ENCODE results near the gene ST8SIA4. TPM values are rescaled to one million over a fixed set of nuclear protein-coding genes. Genes with fewer than 3 reads are reported as not detected.

The ST8SIA4 gene
- total RNA-seq, 1 experiment from 2014 or later: not detected

DNA sequence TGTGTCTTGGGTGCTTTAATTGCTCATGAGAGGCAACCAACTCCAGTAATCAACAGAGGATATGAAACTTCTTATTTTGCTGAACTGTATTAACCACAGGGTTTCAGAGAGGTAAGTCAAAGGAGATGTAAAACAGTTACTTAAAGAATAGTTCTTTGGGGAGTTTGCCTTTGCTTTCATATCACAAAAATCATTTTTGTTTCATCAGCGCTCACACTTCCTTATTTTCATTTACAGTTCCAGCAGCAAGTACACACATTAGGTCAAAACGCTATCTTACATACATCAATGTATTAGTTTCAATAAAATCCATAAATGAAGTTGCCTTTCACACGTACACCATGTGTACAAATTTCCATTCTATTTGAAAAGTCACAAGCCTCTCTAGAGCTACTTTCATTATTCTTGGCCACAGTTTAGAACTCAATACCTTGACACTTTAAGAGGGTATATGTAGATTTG, 50.1 kb downstream of the ST8SIA4 start:
- Mint-ChIP-seq H3K9me3 (no peaks in the 10 kb centered on the region), H3K36me3 (ENCODE audit: insufficient read depth in 1 of 3, low read depth in 3 of 3) (no peaks in the 10 kb centered on the region), H3K4me1 (no peaks in the 10 kb centered on the region), H3K4me3 (no peak overlapping the region), H3K27me3 (ENCODE audit: low read depth) (no peaks in the 10 kb centered on the region), H3K27ac (no peak overlapping the region)
- Histone ChIP-seq H4K8ac (replicated peaks; ENCODE audit: insufficient read length, low read depth, low read length) (no peak overlapping the region), H3K27ac (ENCODE audit: insufficient read length, low read depth, low read length) (no peak overlapping the region), H3K23me2 (ENCODE audit: insufficient read length, low read depth, low read length, poor library complexity, severe bottlenecking) (no peaks in the 10 kb centered on the region), H2BK20ac (ENCODE audit: low read depth, low read length, poor library complexity, severe bottlenecking) (no peak overlapping the region), H3K27me3 (ENCODE audit: insufficient read depth, low read length) (no peaks in the 10 kb centered on the region), H2BK15ac (ENCODE audit: low read depth, low read length) (no peak overlapping the region), H3K4me2 (ENCODE audit: insufficient read depth, insufficient read length, low read length) (no peak overlapping the region), H2BK120ac (ENCODE audit: low read depth, low read length, poor library complexity, severe bottlenecking) (no peak overlapping the region), H4K20me1 (ENCODE audit: control insufficient read depth, insufficient read depth, insufficient read length) (no peaks in the 10 kb centered on the region), H3K14ac (ENCODE audit: insufficient read depth, low read length) (no peak overlapping the region), H2AK5ac (ENCODE audit: insufficient read length, low read length) (no peak overlapping the region), H3K4ac (ENCODE audit: low read depth, low read length) (no peak overlapping the region), H3T11ph (ENCODE audit: low read length) (no peak overlapping the region), H3K56ac (ENCODE audit: insufficient read length, low read depth, low read length) (no peak overlapping the region), H3K79me2 (ENCODE audit: insufficient read depth, low read length) (no peaks in the 10 kb centered on the region), H2BK12ac (ENCODE audit: insufficient read length, low read depth, low read length) (no peak overlapping the region), H3K4me1 (ENCODE audit: insufficient read depth, low read length) (no peaks in the 10 kb centered on the region), H4K91ac (ENCODE audit: insufficient read length, low read depth, low read length) (no peak overlapping the region), H2BK5ac (ENCODE audit: insufficient read length, low read length) (no peak overlapping the region), H3K9me3 (ENCODE audit: control insufficient read depth, low read depth, low read length) (no peaks in the 10 kb centered on the region), H2AFZ (ENCODE audit: low read length) (no peak overlapping the region), H3K9ac (ENCODE audit: extremely low read depth, insufficient read length, low read length) (no peak overlapping the region), H3K23ac (ENCODE audit: insufficient read length, low read depth, low read length) (no peak overlapping the region), H3K79me1 (ENCODE audit: insufficient read depth, low read depth, low read length, poor library complexity, severe bottlenecking) (no peaks in the 10 kb centered on the region), H4K5ac (ENCODE audit: insufficient read length, low read depth, low read length) (no peak overlapping the region), H3K18ac (ENCODE audit: insufficient read length, low read depth, low read length) (no peak overlapping the region)
- DNase-seq: no peak
- TF ChIP-seq, protein P1, sequence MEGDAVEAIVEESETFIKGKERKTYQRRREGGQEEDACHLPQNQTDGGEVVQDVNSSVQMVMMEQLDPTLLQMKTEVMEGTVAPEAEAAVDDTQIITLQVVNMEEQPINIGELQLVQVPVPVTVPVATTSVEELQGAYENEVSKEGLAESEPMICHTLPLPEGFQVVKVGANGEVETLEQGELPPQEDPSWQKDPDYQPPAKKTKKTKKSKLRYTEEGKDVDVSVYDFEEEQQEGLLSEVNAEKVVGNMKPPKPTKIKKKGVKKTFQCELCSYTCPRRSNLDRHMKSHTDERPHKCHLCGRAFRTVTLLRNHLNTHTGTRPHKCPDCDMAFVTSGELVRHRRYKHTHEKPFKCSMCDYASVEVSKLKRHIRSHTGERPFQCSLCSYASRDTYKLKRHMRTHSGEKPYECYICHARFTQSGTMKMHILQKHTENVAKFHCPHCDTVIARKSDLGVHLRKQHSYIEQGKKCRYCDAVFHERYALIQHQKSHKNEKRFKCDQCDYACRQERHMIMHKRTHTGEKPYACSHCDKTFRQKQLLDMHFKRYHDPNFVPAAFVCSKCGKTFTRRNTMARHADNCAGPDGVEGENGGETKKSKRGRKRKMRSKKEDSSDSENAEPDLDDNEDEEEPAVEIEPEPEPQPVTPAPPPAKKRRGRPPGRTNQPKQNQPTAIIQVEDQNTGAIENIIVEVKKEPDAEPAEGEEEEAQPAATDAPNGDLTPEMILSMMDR (conservative IDR thresholded peaks at IDR 0.05): no peak
- no CpG with 5 or more reads among the region's 3 CpGs for WGBS (ENCODE audit: extremely low coverage, insufficient read length, low lambda C conversion rate)
